Skeletal muscle cell (primary cell): ENCODE results near the gene STK17A.

ENCODE experiments used
- DNase-seq: peaks from one replicate; pipeline ENCODE4 v3.0.0-alpha.2; 2010; ENCODE audit warnings: low read depth
- H3K4me3 ChIP-seq: 2 replicates; pipeline ENCODE4 v1.5.1; 2011; ENCODE audit warnings: low read depth, mild to moderate bottlenecking, control low read depth, low read length, moderate library complexity

Gene STK17A

GRCh38 chr7:43582503-43583423 is at the start of gene STK17A:
STK17A (plus strand) TSS chr7:43583108; CDS start chr7:43583244, 136 bp downstream.
- H3K4me3 ChIP-seq = peak within 1 kb of the TSS; percentile 88
- peak; percentile 62 for DNase-seq

GRCh38 chr7:43533801-43534479 is 49.0 kb upstream of the STK17A start:
- peak; percentile 57 for DNase-seq
- no peak overlapping the region for H3K4me3 ChIP-seq

DNA sequence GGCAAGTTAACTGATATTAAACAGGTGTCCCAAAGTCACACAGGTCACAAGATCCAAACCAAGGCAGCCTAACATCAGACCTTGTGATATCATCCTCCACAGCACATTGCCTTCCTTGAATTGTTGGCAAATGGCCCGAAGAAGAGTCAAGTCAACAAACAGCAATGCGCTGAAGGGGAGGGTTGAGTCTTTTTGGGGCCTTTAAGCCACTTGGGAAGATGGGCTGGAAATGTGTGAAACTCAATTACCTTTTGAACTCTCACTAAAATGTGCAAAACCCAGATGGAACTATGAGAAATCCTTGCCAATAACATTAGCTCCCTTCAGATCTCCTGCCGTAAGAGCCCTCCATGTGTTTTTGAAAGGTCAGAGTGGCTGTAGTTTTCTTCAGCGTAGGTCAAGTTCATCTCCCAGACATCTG is 47.9 kb upstream of the STK17A start:
- peak; percentile 88 for DNase-seq

GRCh38 chr7:43535810-43536585 is 46.9 kb upstream of the STK17A start:
- no peak overlapping the region for H3K4me3 ChIP-seq
- peak; percentile 90 for DNase-seq

More for the DNA sequence above, 47.9 kb upstream of the STK17A start:
- no peak overlapping the region for H3K4me3 ChIP-seq

DNA sequence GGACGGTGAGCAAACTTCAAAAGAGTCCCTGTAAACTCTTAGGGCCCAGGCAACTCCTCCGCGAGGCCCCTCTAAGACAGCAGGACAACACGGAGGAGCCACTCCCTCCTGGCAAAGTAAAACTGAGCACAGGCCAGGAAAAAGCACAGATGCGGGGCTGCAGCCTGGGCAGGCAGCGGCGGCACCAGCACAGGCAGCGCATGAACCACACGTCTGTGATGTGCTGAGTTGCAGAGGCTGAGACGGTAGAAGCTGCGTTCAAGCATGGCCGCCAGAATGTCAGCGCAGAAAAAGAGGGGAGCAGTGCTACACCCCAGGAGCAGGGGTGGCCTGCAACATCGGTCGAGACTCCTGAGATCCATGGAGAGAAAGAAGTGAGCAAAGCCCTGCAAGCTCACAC is 46.1 kb upstream of the STK17A start:
- no peak overlapping the region for H3K4me3 ChIP-seq
- DNase-seq = no peak

DNA sequence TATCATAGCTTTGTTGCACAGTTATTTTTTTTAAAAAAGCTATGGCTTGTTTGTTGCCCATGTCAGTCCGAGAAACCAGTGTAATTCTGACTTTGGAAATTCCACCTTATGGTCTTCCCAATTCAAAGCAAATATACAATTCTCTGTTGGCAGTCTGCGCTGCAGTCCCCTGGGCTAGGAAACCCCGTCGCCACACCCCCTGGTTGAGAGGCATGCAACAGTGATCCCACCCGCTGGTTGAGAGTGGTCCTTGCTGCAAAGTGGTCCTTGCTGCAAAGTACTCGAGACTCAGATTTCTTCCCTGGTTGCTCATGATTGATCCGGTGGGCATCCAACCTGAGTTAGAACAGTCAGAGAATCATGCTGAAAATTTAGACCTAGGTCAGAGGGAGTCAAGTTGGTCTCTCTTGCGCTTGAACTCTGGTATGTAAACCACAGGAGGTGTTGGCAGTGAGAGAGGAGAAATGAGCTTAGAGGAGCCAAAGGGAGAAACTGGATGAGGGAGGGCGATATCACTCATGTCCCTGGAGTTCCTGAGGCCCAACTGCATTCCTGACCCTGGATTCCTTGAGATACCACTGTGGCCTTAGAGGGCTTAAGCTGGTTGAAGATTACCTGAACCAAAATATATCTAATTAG is 45.0 kb upstream of the STK17A start:
- DNase-seq = peak; percentile 7
- no peak overlapping the region for H3K4me3 ChIP-seq

DNA sequence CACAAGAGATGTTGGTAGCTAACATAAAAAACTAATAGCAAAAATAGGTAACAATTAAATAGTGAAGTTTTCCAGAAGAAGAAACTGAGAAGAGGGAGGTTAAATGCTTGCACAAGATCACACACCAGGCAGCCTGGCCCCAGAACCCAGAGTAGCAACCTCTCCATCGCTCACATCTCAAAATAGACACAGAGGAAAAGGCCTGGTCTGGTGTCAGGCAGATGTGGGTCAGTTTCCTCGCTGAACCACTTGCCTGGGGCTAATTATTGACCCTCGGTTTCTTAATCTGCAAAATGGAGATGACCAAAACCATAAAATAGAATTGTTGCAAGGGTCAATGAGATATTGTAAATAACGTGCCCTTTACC is 44.5 kb upstream of the STK17A start:
- DNase-seq = no peak
- H3K4me3 ChIP-seq = no peak overlapping the region

DNA sequence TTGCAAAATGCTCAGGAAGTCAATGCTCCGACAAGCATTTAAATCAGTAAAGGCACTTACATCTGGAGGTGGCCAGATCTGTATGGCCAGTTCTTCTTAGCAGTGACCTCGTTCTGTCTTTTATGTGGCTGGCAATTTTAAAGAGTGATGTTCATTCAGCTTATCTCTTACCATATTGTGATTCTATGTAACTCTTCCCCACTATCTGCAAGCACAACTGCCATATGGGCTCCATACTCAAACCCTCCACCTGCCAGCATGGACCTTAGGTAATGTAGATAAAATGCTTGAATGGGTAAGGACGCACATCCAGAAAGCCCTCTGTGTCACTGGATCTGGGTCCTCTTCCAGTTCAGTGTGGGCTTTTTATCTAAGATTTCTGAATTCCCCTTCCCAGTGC is 42.4 kb upstream of the STK17A start:
- no peak for DNase-seq
- no peak overlapping the region for H3K4me3 ChIP-seq

DNA sequence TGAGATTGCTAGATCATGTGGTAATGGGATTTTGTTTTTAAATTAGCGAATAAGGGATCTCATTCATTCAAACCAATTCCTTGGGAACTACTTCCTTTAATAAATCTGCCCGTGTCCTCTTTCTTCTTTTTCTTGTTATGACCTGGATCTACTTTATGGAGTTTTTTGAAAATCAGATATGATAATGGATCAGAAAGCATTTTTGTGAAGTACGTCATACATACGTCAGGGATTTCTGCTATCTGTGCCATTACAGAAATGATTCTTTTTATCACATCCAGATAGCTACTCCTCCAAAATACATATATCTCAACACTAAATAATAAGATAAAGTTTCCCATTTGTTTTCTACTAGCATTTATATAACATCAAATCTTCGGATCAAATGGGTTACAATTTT is 40.2 kb upstream of the STK17A start:
- DNase-seq = no peak
- H3K4me3 ChIP-seq = no peak overlapping the region

DNA sequence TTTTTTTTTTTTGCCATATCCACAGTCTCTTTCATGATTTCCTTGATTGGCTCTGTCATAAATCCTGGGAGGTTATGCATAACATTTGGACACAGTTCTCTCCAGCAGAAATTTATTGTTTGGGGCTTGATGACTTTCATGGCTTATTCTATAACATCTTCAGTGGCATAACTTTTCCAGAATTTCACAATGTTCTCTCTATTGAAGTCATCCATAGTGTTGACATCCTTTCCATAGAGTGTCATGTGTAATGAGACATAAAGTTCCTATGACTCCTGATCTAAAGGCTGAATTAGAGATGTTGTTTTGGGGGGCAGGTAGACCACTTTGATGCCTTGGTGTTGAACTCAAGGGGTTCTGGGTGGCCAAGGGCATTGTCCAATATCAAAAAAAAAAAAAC is 36.7 kb upstream of the STK17A start:
- no peak for DNase-seq

DNA sequence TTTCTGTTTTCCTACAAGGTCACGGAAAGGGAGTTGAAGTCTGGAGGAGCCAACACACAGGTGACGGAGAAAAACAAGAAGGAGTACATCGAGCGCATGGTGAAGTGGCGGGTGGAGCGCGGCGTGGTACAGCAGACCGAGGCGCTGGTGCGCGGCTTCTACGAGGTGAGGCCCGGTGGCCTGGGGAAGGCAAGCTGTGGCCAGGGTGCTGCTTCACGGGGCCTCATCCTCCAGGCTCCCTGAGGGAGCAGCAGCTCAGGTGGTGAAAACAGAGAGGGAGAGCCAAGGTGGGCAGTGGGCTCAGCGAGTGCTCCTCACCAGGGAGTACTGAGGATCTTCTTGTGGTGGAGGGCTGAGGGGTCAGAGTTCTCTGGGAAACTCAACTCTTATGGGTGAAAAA is 32.5 kb upstream of the STK17A start:
- DNase-seq = no peak
- no peak overlapping the region for H3K4me3 ChIP-seq

More for the DNA sequence above, 36.7 kb upstream of the STK17A start:
- H3K4me3 ChIP-seq = no peak overlapping the region

- no peak for DNase-seq
- no peak overlapping the region for H3K4me3 ChIP-seq
Measured at GRCh38 chr7:43552122-43552521, 30.8 kb upstream of the STK17A start.

DNA sequence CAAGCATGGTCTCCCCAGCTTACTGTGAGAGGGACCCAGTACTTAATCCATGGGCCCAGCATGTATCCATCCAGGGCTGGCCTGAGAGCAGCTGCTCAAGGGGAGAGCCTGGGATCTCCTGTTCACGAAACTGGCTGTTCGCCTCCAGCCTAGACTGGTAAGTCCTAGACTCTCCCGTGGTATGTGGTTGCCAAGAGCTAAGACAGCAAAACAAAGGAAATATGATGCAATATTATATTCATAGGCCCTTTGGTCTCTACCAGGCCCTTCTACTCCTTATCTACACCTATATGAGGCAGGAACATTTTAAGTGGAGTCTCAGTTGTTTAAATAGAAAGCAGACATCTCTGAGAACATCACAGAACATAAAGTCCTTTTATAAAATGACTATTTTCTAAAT is 28.9 kb upstream of the STK17A start:
- H3K4me3 ChIP-seq = no peak overlapping the region
- no peak for DNase-seq

GRCh38 chr7:43554423-43554822 is 28.5 kb upstream of the STK17A start:
- H3K4me3 ChIP-seq = no peak overlapping the region
- no peak for DNase-seq

DNA sequence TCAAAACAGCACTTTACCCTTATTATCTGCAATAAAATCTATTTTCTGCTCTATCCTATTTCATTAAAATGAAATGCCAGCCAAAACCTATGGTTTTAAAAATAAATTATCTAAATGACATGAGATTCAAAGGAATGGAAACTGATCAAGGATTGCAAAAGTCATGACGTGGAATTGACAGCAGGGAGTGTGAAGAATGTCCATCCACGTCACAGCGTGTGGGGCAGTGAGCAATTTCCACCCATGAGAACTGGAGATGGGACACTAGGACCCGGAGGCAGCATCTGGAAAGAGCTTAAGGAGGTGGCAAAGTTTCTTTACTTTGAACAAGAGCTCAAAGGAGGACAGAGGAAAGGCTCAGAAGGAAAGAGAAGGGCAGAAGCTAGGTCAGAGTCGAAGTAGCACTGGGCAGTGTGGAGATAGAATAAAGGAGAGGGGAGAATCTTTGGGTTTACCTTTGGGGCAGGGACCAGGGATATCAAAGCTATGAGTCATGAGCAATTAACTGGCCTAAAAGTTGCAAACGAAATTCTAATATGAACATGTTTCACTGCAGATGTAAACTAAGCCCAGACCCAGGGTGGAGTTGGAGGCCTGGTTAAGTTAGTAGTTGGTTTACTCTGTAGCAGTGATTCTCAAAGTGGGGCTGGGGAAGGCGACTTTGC is 24.9 kb upstream of the STK17A start:
- DNase-seq = no peak
- H3K4me3 ChIP-seq = no peak overlapping the region

DNA sequence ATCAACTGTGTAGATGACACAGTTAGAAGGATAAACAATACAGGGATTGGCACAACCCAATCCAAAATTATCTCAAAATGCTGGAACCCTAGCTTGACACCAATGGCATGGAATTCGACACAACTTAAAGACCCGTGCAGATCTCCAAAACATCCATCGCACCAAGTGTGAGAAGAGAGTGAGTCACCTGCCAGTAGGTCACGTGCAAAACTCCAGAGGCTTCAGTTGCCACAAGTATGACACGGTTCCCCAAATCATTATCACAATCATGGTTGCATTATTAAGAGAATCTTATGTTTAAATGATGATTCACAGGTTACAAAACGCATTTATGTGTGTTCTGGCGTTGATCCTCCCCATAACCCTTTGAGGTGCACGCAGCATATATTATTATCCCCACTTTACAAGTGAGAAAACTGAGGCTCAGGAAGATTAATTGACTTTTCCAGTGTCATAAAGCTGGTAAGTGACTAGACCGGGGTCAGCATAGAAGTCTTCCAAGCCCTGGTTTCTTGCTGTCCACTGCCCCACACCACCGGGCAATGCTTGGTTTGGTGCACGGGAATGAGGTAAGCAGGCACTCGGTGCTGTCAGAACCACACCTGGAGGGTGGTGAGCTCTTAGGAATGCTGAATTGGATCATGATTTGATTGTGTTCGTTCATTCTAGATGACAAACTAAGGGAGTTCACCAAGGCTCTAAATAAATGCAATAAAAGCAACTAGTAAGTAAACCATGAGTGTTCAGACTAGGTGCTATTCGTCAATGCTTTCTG is 23.6 kb upstream of the STK17A start:
- no peak for DNase-seq
- no peak overlapping the region for H3K4me3 ChIP-seq

GRCh38 chr7:43559946-43560335 is 23.0 kb upstream of the STK17A start:
- no peak overlapping the region for H3K4me3 ChIP-seq
- DNase-seq = no peak

DNA sequence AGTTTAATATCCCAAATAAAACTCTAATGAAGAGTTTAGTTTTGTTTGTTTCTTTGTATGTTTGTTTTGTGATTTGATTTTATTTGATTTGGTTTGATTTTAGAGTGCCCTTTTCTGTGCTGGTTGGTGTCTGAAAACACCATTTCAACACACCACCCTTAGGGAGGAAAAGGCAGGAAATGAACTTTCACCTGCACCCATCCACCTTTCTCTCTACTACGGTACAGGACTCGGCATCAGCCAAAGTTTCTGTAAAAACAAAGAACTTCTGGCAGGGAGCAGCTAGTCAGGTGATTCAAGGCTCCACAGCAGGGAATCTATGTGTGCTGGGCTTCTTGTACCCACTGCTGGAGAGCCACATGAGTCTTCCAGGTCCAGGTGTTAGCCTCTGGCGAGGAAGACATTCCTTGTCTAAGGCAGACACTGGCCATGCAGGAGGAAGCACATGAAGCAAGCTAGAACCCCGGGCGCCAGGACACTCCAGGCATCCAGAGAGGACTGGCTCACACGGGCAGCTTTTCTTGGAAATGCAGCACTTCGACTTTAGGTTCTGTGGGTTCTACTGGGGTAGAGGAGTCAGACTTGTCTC is 22.1 kb upstream of the STK17A start:
- no peak overlapping the region for H3K4me3 ChIP-seq
- DNase-seq = no peak
